ENCODE data around the gene SHD.

SHD gene

DNA sequence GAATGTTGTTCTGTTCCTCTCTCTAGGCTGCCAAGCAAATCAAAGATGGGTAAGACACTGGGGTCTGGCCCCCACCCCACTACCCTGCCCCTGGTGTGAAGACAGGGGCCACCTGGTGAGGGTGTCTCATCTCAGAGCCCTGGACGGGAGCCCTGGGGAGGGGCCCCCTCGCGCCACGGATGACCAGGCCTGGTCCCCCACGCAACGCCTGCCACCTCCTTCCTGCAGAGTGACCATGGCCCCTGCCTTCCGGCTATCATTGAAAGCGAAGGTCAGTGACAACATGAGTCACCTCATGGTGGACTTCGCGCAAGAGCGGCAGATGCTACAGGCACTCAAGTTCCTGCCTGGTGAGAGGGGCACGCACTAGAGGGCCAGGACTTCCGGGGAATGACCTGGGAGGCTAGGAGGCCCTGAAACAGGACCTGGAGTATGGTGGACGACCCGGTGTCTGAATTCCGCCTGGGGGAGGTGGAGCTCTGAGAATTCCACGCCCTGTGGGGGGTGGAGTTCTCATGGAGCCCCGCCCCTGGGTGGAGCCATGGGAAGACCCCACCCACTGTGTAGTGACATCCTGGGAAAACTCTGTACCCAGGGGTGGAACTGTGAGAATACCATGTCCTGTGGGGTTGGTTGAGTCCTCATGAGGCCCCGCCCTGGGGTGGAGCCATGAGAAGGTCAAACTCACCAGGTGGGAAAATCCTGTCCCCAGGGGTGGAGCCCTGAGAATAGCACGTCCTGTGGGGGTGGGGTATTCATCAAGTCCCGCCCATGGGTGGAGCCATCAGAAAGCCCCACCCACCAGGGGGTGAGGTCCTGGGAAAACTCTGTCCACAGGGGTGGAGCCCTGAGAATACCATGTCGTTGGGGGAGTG is 31.4 kb downstream of the SHD start:
- no peak overlapping the region for H3K4me3 ChIP-seq (ENCODE audit: control insufficient read depth, low read depth, low read length)
- DNase-seq (ENCODE audit: low read depth) = no peak
- TF ChIP-seq CTCF (IDR thresholded peaks at IDR 0.05; ENCODE audit: control insufficient read depth, insufficient read depth, low read depth, low read length, missing control alignments) = no peak

- no peak overlapping the region for H3K4me3 ChIP-seq (ENCODE audit: control insufficient read depth, low read depth, low read length)
- TF ChIP-seq CTCF (IDR thresholded peaks at IDR 0.05; ENCODE audit: control insufficient read depth, insufficient read depth, low read depth, low read length, missing control alignments) = no peak
- no peak for DNase-seq (ENCODE audit: low read depth)
Observed at GRCh38 chr19:4313847-4314490, 34.9 kb downstream of the SHD start.

GRCh38 chr19:4316956-4317355 is 37.9 kb downstream of the SHD start:
- DNase-seq (ENCODE audit: low read depth) = no peak
- no peak for TF ChIP-seq CTCF (IDR thresholded peaks at IDR 0.05; ENCODE audit: control insufficient read depth, insufficient read depth, low read depth, low read length, missing control alignments)
- H3K4me3 ChIP-seq (ENCODE audit: control insufficient read depth, low read depth, low read length) = no peak overlapping the region

DNA sequence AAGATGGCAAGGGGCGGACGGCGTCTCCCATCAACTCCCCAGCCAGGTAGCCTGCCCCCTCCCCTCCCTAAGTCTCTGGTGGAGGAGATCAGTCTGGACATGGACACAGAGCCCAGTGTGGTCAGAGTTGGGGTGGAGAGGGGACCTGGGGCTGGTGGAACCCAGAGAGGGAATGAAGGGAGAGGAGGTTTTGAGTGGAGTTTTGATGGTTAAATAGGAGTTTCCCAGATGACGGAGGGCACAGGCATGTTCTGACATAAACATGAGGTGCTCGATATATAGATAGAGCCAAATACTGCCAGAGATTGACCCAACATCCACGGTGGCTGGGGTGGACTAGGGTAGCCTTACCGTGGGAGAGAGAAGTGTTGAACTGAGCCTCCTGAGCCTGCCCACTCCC is 39.4 kb downstream of the SHD start:
- TF ChIP-seq CTCF (IDR thresholded peaks at IDR 0.05; ENCODE audit: control insufficient read depth, insufficient read depth, low read depth, low read length, missing control alignments) = no peak
- no peak for DNase-seq (ENCODE audit: low read depth)
- H3K4me3 ChIP-seq (ENCODE audit: control insufficient read depth, low read depth, low read length) = no peak overlapping the region

GRCh38 chr19:4319067-4319718 is 40.1 kb downstream of the SHD start:
- H3K4me3 ChIP-seq (ENCODE audit: control insufficient read depth, low read depth, low read length) = no peak overlapping the region
- no peak for TF ChIP-seq CTCF (IDR thresholded peaks at IDR 0.05; ENCODE audit: control insufficient read depth, insufficient read depth, low read depth, low read length, missing control alignments)
- no peak for DNase-seq (ENCODE audit: low read depth)

GRCh38 chr19:4320419-4320818 is 41.4 kb downstream of the SHD start:
- H3K4me3 ChIP-seq (ENCODE audit: control insufficient read depth, low read depth, low read length) = no peak overlapping the region
- DNase-seq (ENCODE audit: low read depth) = no peak
- TF ChIP-seq CTCF (IDR thresholded peaks at IDR 0.05; ENCODE audit: control insufficient read depth, insufficient read depth, low read depth, low read length, missing control alignments) = no peak

Measured in AG09309 (cell line).